ENCODE data around the gene CACNB2. TPM values are rescaled to one million over a fixed set of nuclear protein-coding genes. Genes with fewer than 3 reads are reported as not detected.

Gene CACNB2
- total RNA-seq, 4 donors from 2014 or later: 0.13 to 1.5 (median 0.18) TPM; not detected in 1

DNA sequence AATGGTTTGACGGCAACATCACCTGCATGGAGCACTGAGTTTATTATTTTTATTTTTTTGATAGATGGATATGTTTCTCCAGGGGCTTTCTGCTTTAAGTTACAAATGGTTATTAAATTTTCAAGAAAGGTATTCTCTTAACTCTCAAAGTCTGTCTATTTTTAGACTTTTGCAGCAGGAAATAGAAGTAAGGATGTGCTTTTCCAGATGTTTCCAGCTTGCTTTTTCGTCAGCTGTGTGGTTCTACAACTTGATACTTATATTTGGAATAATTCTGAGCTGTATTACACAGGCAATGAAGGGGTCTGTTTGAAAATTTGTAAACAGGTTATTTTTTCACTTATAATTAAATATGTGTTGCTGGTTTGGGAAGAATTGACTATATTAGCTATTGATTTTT lies 69.0 kb downstream of the CACNB2 start:
- ATAC-seq: no peak
- H3K27me3 ChIP-seq: no peaks in the 10 kb centered on the region
- no peak for TF ChIP-seq POLR2A (IDR thresholded peaks at IDR 0.05)
- TF ChIP-seq, protein P1, sequence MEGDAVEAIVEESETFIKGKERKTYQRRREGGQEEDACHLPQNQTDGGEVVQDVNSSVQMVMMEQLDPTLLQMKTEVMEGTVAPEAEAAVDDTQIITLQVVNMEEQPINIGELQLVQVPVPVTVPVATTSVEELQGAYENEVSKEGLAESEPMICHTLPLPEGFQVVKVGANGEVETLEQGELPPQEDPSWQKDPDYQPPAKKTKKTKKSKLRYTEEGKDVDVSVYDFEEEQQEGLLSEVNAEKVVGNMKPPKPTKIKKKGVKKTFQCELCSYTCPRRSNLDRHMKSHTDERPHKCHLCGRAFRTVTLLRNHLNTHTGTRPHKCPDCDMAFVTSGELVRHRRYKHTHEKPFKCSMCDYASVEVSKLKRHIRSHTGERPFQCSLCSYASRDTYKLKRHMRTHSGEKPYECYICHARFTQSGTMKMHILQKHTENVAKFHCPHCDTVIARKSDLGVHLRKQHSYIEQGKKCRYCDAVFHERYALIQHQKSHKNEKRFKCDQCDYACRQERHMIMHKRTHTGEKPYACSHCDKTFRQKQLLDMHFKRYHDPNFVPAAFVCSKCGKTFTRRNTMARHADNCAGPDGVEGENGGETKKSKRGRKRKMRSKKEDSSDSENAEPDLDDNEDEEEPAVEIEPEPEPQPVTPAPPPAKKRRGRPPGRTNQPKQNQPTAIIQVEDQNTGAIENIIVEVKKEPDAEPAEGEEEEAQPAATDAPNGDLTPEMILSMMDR (IDR thresholded peaks at IDR 0.05 in 4 of 5, conservative IDR thresholded peaks at IDR 0.05 in 1 of 5): no peak
- H3K27ac ChIP-seq: no peak overlapping the region
- in situ Hi-C loops (cut with MboI; ENCODE audit: low sequenced_read_pairs in 4 of 4) (loop anchor here in 1 of 4 donors (25.0 kb wide), 2 partner anchors 297 to 597 kb away; partner anchors contain the start of gene HACD1), intact Hi-C loops (cut with DNase I; ENCODE audit: low total_unique reads) (no loop called here)
- no peaks in the 10 kb centered on the region for H3K9me3 ChIP-seq
- no peak for DNase-seq
- no peak overlapping the region for H3K4me3 ChIP-seq
- no peaks in the 10 kb centered on the region for H3K4me1 ChIP-seq
- no peaks in the 10 kb centered on the region for H3K36me3 ChIP-seq

DNA sequence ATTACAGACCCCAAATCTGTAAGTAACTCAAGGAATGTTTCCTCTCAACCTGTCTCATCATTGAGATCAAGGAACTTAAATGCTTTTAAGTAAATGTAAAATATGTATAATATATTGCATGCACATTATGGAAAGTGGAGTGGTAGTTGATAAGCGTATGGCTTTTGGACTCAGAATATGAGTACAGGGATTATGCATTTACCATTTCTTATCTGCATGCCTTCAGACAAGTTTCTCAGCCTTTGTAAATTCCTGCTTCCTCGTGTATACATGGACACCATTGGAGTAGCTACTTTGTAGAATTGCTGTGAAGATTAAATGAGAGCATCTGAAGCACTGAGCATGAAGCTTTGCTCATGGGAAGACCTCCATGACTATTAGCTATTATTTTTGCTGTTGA lies 70.5 kb downstream of the CACNB2 start:
- no peak for ATAC-seq

GRCh38 chr10:18211862-18212261 lies 71.6 kb downstream of the CACNB2 start:
- H3K27me3 ChIP-seq: no peaks in the 10 kb centered on the region
- no peak overlapping the region for H3K4me3 ChIP-seq
- H3K9me3 ChIP-seq: no peaks in the 10 kb centered on the region
- no peaks in the 10 kb centered on the region for H3K4me1 ChIP-seq
- H3K36me3 ChIP-seq: no peaks in the 10 kb centered on the region
- TF ChIP-seq, protein P1 (IDR thresholded peaks at IDR 0.05 in 4 of 5, conservative IDR thresholded peaks at IDR 0.05 in 1 of 5): no peak
- no peak for TF ChIP-seq POLR2A (IDR thresholded peaks at IDR 0.05)
- no peak for ATAC-seq
- no peak for DNase-seq
- no peak overlapping the region for H3K27ac ChIP-seq
- in situ Hi-C loops (cut with MboI; ENCODE audit: low sequenced_read_pairs in 4 of 4) (loop anchor here in 1 of 4 donors (25.0 kb wide), 2 partner anchors 300 to 600 kb away; partner anchors contain the start of gene HACD1), intact Hi-C loops (cut with DNase I; ENCODE audit: low total_unique reads) (no loop called here)

More for the DNA sequence above, 70.5 kb downstream of the CACNB2 start:
- Histone ChIP-seq H3K4me3 (no peak overlapping the region), H3K4me1 (no peaks in the 10 kb centered on the region), H3K27me3 (no peaks in the 10 kb centered on the region), H3K36me3 (no peaks in the 10 kb centered on the region), H3K27ac (no peak overlapping the region), H3K9me3 (no peaks in the 10 kb centered on the region)
- TF ChIP-seq POLR2A (IDR thresholded peaks at IDR 0.05): no peak
- TF ChIP-seq, protein P1 (IDR thresholded peaks at IDR 0.05 in 4 of 5, conservative IDR thresholded peaks at IDR 0.05 in 1 of 5): no peak
- no peak for DNase-seq
- in situ Hi-C loops (cut with MboI; ENCODE audit: low sequenced_read_pairs in 4 of 4) (loop anchor here in 1 of 4 donors (25.0 kb wide), 2 partner anchors 298 to 598 kb away; partner anchors contain the start of gene HACD1), intact Hi-C loops (cut with DNase I; ENCODE audit: low total_unique reads) (no loop called here)

- H3K27ac ChIP-seq: no peak overlapping the region
- H3K4me3 ChIP-seq: no peak overlapping the region
- DNase-seq (no peak), ATAC-seq (no peak)
- H3K9me3 ChIP-seq: no peaks in the 10 kb centered on the region
- no peaks in the 10 kb centered on the region for H3K27me3 ChIP-seq
- in situ Hi-C loops (cut with MboI; ENCODE audit: low sequenced_read_pairs in 4 of 4): loop anchor here in 1 of 4 donors (25.0 kb wide), 2 partner anchors 301 to 601 kb away; partner anchors contain the start of gene HACD1
- no peaks in the 10 kb centered on the region for H3K4me1 ChIP-seq
- no peak for TF ChIP-seq POLR2A (IDR thresholded peaks at IDR 0.05)
- TF ChIP-seq, protein P1 (IDR thresholded peaks at IDR 0.05 in 4 of 5, conservative IDR thresholded peaks at IDR 0.05 in 1 of 5): no peak
- no peaks in the 10 kb centered on the region for H3K36me3 ChIP-seq
- intact Hi-C loops (cut with DNase I; ENCODE audit: low total_unique reads): no loop called here
These were observed 73.0 kb downstream of the CACNB2 start for GRCh38 chr10:18213271-18213670.

All from gastrocnemius medialis (tissue), 4 donors.